Activated T-cell treated with anti-CD3 and anti-CD28 coated beads, Interleukin-2, amount 50 U/mL, for 72 hours (primary cell): Measurements from ENCODE around the gene KCNAB3. TPM values are rescaled to one million over a fixed set of nuclear protein-coding genes. Genes with fewer than 3 reads are reported as not detected.

ENCODE experiments used
- ATAC-seq, 2 donors: fragments of 150-1000 bp; cut with Tn5 transposase; replicated peaks in 1 of 2; 2 replicates each; pipeline ENCODE4 v1.10.0; 2021; ENCODE audit warnings: moderate library complexity in 2 of 2, mild to moderate bottlenecking in 1 of 2
- DNase-seq, 2 donors: peaks; one replicate each; pipeline ENCODE4 v3.0.0; 2021 to 2022; ENCODE audit warnings: mixed read lengths in 1 of 2
- H3K27ac Mint-ChIP-seq: one replicate; pipeline ENCODE4 v1.8.0; 2022; ENCODE audit warnings: mild to moderate bottlenecking, moderate library complexity, mixed read lengths
- H3K27me3 Mint-ChIP-seq: one replicate; pipeline ENCODE4 v1.8.0; 2022; ENCODE audit warnings: low read depth, mixed read lengths
- H3K36me3 Mint-ChIP-seq, 2 donors: one replicate each; pipeline ENCODE4 v1.8.0; 2022; ENCODE audit warnings: mixed read lengths in 2 of 2, mild to moderate bottlenecking in 1 of 2; ENCODE audit not compliant: insufficient read depth in 2 of 2
- H3K4me1 Mint-ChIP-seq: one replicate; pipeline ENCODE4 v1.8.0; 2022; ENCODE audit warnings: low read depth, mixed read lengths
- H3K4me3 Mint-ChIP-seq, 2 donors: one replicate each; pipeline ENCODE4 v1.8.0; 2022; ENCODE audit warnings: mild to moderate bottlenecking in 2 of 2, mixed read lengths in 2 of 2, moderate library complexity in 2 of 2
- H3K9me3 Mint-ChIP-seq, 2 donors: one replicate each; pipeline ENCODE4 v1.8.0; 2022; ENCODE audit warnings: mixed read lengths in 2 of 2
- total RNA-seq, 2 donors: library from RNA; stranded (reverse); gene quantifications; one replicate each; pipeline ENCODE4 v1.2.3, GENCODE V29; 2022

Gene KCNAB3
- total RNA-seq, 2 donors from 2014 or later = 10.2 to 10.3 TPM

GRCh38 chr17:7887482-7888183 is 42.0 kb downstream of the KCNAB3 start:
- Mint-ChIP-seq H3K4me1 (no peaks in the 10 kb centered on the region), H3K4me3 (no peak overlapping the region), H3K27ac (no peak overlapping the region), H3K36me3 (peaks cover 3 to 13% of the 10 kb centered on the region in 2 donors), H3K27me3 (no peaks in the 10 kb centered on the region), H3K9me3 (no peaks in the 10 kb centered on the region)
- peak; percentile 82 to 87 for DNase-seq
- ATAC-seq = peak; percentile 78 to 79

GRCh38 chr17:7887038-7887481 is 42.6 kb downstream of the KCNAB3 start:
- H3K27ac Mint-ChIP-seq = no peak overlapping the region
- no peaks in the 10 kb centered on the region for H3K9me3 Mint-ChIP-seq
- DNase-seq (no peak), ATAC-seq (no peak)
- H3K36me3 Mint-ChIP-seq = peaks cover 3 to 13% of the 10 kb centered on the region in 2 donors
- H3K4me1 Mint-ChIP-seq = no peaks in the 10 kb centered on the region
- no peaks in the 10 kb centered on the region for H3K27me3 Mint-ChIP-seq
- H3K4me3 Mint-ChIP-seq = no peak overlapping the region

- H3K36me3 Mint-ChIP-seq = peaks cover 3 to 13% of the 10 kb centered on the region in 2 donors
- H3K27me3 Mint-ChIP-seq = no peaks in the 10 kb centered on the region
- no peaks in the 10 kb centered on the region for H3K9me3 Mint-ChIP-seq
- no peaks in the 10 kb centered on the region for H3K4me1 Mint-ChIP-seq
- ATAC-seq (peak; percentile 20 to 32), DNase-seq (peak; percentile 57 to 69)
- no peak overlapping the region for H3K4me3 Mint-ChIP-seq
- H3K27ac Mint-ChIP-seq = no peak overlapping the region
Observed at GRCh38 chr17:7886227-7887037, 43.2 kb downstream of the KCNAB3 start.

- H3K36me3 Mint-ChIP-seq = peaks cover 3 to 10% of the 10 kb centered on the region in 2 donors
- peak; percentile 66 to 69 for DNase-seq
- H3K27me3 Mint-ChIP-seq = no peaks in the 10 kb centered on the region
- ATAC-seq = peak; percentile 21 to 22
- no peaks in the 10 kb centered on the region for H3K9me3 Mint-ChIP-seq
- H3K4me1 Mint-ChIP-seq = no peaks in the 10 kb centered on the region
- no peak overlapping the region for H3K4me3 Mint-ChIP-seq
- no peak overlapping the region for H3K27ac Mint-ChIP-seq
Observed at GRCh38 chr17:7885367-7886226, 44.1 kb downstream of the KCNAB3 start.

- H3K4me1 Mint-ChIP-seq = no peaks in the 10 kb centered on the region
- no peaks in the 10 kb centered on the region for H3K9me3 Mint-ChIP-seq
- H3K27me3 Mint-ChIP-seq = no peaks in the 10 kb centered on the region
- peak overlapping the region; percentile 58 to 71 for H3K4me3 Mint-ChIP-seq
- DNase-seq = peak; percentile 36 to 42
- peaks cover 3 to 4% of the 10 kb centered on the region in 2 donors for H3K36me3 Mint-ChIP-seq
- no peak overlapping the region for H3K27ac Mint-ChIP-seq
- ATAC-seq = peak in 1 of 2 donors; percentile 1
Observed at GRCh38 chr17:7884581-7885366, 44.9 kb downstream of the KCNAB3 start.

GRCh38 chr17:7883781-7884386 is 45.8 kb downstream of the KCNAB3 start:
- peaks cover 2 to 3% of the 10 kb centered on the region in 2 donors for H3K36me3 Mint-ChIP-seq
- H3K27me3 Mint-ChIP-seq = no peaks in the 10 kb centered on the region
- H3K9me3 Mint-ChIP-seq = no peaks in the 10 kb centered on the region
- peak overlapping the region; percentile 65 to 71 for H3K4me3 Mint-ChIP-seq
- DNase-seq = peak; percentile 13 to 31
- no peak for ATAC-seq
- no peaks in the 10 kb centered on the region for H3K4me1 Mint-ChIP-seq
- peak overlapping the region; percentile 34 for H3K27ac Mint-ChIP-seq

- Mint-ChIP-seq H3K9me3 (no peaks in the 10 kb centered on the region), H3K4me1 (no peaks in the 10 kb centered on the region), H3K27me3 (no peaks in the 10 kb centered on the region), H3K36me3 (peaks cover 2 to 3% of the 10 kb centered on the region in 2 donors), H3K27ac (no peak overlapping the region), H3K4me3 (no peak overlapping the region)
- ATAC-seq (no peak), DNase-seq (no peak)
Observed at GRCh38 chr17:7882629-7883028, 47.0 kb downstream of the KCNAB3 start.

- Mint-ChIP-seq H3K36me3 (peaks cover 2 to 3% of the 10 kb centered on the region in 2 donors), H3K4me1 (no peaks in the 10 kb centered on the region), H3K27me3 (no peaks in the 10 kb centered on the region), H3K4me3 (no peak overlapping the region), H3K27ac (no peak overlapping the region), H3K9me3 (no peaks in the 10 kb centered on the region)
- DNase-seq (no peak), ATAC-seq (no peak)
Observed at GRCh38 chr17:7882068-7882467, 47.6 kb downstream of the KCNAB3 start.

GRCh38 chr17:7881276-7882054 is 48.2 kb downstream of the KCNAB3 start:
- Mint-ChIP-seq H3K27me3 (no peaks in the 10 kb centered on the region), H3K36me3 (peaks cover 2 to 3% of the 10 kb centered on the region in 2 donors), H3K4me3 (no peak overlapping the region), H3K27ac (no peak overlapping the region), H3K4me1 (no peaks in the 10 kb centered on the region), H3K9me3 (no peaks in the 10 kb centered on the region)
- DNase-seq (no peak), ATAC-seq (no peak)

- H3K9me3 Mint-ChIP-seq = no peaks in the 10 kb centered on the region
- peaks cover 0 to 2% of the 10 kb centered on the region in 2 donors for H3K36me3 Mint-ChIP-seq
- no peak overlapping the region for H3K27ac Mint-ChIP-seq
- no peak for ATAC-seq
- no peak overlapping the region for H3K4me3 Mint-ChIP-seq
- no peaks in the 10 kb centered on the region for H3K27me3 Mint-ChIP-seq
- no peak for DNase-seq
- no peaks in the 10 kb centered on the region for H3K4me1 Mint-ChIP-seq
Observed at GRCh38 chr17:7880076-7880868, 49.4 kb downstream of the KCNAB3 start.

GRCh38 chr17:7878234-7878633 is 51.4 kb downstream of the KCNAB3 start:
- Mint-ChIP-seq H3K27me3 (no peaks in the 10 kb centered on the region), H3K27ac (no peak overlapping the region), H3K4me1 (no peaks in the 10 kb centered on the region), H3K36me3 (peaks cover 4 to 8% of the 10 kb centered on the region in 2 donors), H3K4me3 (no peak overlapping the region), H3K9me3 (no peaks in the 10 kb centered on the region)
- DNase-seq (no peak), ATAC-seq (no peak)
